IMR-90 (cell line): ENCODE measurements around the gene MAGEB18. TPM values are rescaled to one million over a fixed set of nuclear protein-coding genes. Genes with fewer than 3 reads are reported as not detected.

ENCODE experiments used
- polyA plus RNA-seq, 3 experiments: library from polyadenylated mRNA; depleted of rRNA; stranded (reverse); fragments of >200 nt; gene quantifications; 2 replicates each; pipeline ENCODE4 v1.2.3, GENCODE V29; 2012; ENCODE audit warnings: low replicate concordance in 1 of 3
- total RNA-seq: library from RNA; depleted of rRNA; stranded (reverse); fragments of >200 nt; gene quantifications from 2 replicates; pipeline ENCODE4 v1.2.3, GENCODE V29; 2012; rRNA removed

Gene MAGEB18
- total and polyA plus RNA-seq, 2 of the 4 experiments (the other 2 are of a cell fraction) = not detected

Other genes starting within 250 kb of the MAGEB18 start
- not detected in 2 replicates for gene MAGEB6B, start 22.3 kb downstream of the MAGEB18 start, total RNA-seq
- not detected in 2 replicates for gene MAGEB6B, start 22.3 kb downstream of the MAGEB18 start, polyA plus RNA-seq (2012; rRNA removed)
- gene MAGEB6, start 54.1 kb downstream of the MAGEB18 start, total RNA-seq = not detected in 2 replicates
- not detected in 2 replicates for gene MAGEB6, start 54.1 kb downstream of the MAGEB18 start, polyA plus RNA-seq (2012; rRNA removed)
- gene MAGEB5, start 77.8 kb downstream of the MAGEB18 start, total RNA-seq = not detected in 2 replicates
- not detected in 2 replicates for gene MAGEB5, start 77.8 kb downstream of the MAGEB18 start, polyA plus RNA-seq (2012; rRNA removed)